GM18520 (cell line): ENCODE measurements around the gene FSTL4.

Experiments
- ATAC-seq: cut with Tn5 transposase; IDR thresholded peaks from one replicate; pipeline ENCODE4 v1.9.1; 2021; ENCODE audit not compliant: unreplicated experiment

FSTL4 gene

DNA sequence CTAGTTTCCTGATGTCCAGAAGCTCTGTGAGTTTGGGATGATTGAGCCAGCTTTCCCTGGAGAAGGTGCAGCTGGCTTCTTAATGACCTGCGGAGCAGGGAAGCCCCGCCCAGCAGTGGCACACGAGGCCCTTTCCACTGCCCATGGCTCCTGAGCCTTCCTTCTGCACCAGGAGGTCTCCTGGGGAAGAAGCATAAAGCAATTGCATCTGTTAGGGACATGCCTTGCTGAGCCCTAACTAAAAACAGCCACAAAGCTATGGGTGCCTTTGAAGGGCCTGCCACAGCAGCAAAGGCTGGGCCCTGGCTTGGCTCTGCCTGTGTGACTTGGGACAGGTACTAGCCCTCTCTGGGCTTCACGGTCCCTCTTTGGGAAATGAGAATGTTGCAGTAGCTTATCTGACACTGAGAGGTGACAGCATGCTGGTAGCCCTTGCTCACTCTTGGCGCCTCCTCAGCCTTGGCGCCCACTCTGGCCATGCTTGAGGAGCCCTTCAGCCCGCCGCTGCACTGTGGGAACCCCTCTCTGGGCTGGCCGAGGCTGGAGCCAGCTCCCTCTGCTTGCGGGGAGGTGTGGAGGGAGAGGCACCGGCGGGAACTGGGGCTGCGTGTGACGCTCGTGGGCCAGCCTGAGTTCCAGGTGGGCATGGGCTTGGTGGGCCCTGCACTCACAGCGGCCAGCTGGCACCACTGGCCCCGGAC is 218.4 kb downstream of the FSTL4 start:
- ATAC-seq = no peak

DNA sequence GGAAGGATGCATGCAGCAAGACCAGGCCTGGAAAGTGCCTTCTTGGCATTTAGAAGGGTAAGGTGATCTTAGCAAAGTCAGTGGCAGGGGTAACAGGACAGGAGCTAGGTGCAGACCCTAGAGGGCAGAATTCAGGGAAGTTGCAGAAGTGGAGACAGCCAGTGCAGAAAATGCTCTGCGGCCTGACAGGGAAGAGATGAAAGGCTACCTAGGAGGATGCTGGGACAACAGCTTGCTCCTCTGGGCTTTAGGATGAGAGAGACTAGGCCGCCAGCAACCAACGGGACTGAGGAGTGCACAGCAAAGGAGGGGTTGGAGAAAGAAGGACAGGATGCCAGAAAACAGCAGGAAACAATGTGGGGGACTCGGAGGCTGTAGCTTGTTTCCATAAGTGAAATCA is 219.9 kb downstream of the FSTL4 start:
- ATAC-seq = no peak

DNA sequence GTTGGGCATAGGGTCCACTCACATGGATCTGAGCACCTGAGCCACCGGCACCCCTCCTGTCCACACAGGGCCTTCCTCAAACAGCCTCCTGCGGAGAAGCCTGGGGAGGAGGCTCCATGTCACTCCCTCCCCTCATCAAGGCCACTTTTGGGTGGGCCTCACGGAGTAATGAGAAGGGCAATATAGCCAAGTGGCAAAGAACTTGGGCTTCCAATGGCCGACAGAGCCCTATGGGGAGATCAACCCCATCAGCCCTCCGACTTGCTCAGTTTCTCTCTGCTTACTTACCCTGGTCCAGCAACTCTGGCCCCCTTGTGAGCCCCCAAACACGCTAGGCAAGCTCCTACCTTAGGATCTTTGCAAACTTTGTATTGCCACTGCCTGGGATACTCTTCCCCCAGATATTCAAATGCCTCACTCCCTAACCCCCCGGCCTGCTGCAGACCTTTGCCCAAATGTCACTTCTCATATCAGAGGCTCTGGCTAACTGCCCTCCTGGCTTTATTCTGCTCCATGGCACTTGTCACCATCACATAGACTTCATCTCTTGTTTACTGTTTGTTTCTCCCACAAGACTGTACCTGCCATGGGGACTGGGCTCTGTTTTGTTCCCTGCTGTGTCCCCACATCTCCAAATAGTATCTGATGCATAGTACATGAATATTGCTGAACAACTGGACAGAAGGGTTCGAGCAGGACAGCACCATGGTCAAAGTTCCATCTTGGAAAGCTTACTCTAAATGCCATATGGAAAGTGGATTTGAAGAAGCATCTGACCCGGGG is 220.8 kb downstream of the FSTL4 start:
- ATAC-seq = no peak

DNA sequence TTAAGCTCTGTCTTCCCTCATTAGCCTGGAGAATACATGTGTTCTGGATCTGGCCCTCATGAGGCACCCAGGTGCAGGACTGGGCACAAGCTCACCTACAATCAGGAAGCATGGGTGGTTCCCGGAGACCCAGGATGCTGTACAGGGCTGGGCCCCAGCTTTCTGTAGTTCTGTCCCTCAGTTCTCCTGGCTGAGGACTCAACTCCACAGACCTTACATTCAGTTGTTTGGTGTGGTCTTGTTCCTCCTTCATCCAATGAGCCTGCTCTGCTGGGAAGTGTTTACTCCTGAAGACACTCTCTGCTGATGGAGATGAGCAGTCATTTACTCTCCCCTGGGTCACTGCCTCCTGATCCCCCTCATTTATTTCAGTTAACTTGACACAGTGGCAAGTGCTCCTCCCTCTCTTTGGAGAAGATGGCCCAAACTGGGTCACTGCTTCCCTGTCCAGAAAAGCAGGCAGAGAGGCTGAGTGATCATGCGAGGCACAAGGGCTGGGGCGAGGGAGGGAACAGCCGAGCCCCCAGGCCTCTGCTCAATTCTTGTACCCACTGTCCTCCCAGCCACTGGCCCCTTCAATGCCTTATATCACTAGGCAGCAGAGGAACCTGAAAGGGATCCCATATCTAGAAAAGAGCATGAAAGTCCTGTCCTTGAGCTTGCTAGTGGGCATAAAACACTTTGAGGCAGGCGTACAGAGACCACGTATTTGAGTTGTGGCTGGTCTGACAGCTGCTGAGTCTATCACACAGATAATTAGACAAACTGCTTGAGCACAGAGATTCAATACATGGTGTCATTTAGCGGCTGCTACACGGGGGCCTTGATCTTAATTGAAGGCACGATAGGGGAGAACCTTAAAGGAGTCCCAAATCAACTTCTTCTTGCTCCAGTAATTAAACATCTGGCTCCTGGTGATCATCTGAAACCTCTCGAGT is 221.7 kb downstream of the FSTL4 start:
- ATAC-seq = no peak

DNA sequence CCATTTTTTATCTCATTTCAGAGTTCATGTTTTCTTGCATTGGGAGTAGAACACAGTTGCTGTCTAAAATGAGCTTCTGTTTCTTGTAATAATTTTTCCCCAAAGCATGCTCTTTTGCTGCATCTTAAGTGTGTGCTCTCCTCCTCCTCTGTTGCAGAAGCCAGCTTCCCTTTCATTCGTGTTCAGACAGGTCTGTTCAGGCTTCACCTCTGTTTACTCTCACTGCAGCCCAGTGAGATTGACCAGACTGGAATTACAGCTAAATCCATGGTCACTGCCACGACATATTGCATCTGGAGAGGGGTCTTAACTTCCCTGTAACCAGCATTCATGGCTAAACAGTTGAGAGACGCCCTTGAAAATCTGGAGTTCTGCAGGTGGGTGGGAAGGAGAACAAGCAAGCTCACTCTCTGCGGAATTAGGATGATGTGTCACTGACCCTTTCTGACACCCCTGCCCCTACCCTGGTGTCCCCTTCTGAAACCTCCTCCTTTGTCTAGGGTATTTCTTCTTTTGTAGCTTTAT is 223.2 kb downstream of the FSTL4 start:
- ATAC-seq = no peak

GRCh38 chr5:133387621-133388020 is 224.7 kb downstream of the FSTL4 start:
- no peak for ATAC-seq

DNA sequence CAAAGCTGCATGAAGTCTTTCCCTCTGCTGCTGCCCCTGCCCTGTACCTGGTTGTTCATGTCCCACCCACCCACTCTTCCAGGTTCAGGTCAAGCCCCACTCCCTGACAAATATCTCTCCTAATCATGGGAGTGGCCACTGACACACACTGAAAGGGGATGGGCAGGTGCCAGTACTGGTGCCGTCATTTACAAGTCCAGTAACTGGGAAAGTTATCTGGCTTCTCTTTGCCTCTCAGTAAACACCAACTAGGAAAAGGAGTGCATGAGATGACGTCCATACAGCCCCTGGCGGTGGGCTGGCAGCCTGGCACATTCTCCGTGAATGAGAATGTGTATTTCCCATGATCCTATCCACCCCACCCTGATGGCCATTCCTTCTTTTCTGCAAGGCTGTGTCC is 225.2 kb downstream of the FSTL4 start:
- ATAC-seq = no peak

DNA sequence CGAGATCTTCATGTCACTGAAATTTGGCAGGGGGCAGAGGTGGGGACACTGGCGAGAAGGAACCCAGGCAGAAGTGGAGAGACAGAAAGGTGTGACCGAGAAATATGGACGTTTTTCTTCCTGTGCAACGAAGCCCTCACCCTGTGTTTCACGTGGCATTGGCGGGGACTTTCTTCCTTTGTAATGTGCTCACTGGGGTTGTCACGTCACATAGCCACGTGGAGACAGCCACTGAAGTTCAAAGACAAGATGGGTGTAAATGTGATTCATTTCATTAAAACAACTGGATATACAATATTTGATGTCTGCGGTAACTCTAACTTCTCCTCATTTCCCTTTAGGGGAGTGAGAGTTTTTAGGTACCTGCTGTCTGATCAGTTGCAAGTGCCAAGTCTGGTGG is 225.7 kb downstream of the FSTL4 start:
- ATAC-seq = no peak

DNA sequence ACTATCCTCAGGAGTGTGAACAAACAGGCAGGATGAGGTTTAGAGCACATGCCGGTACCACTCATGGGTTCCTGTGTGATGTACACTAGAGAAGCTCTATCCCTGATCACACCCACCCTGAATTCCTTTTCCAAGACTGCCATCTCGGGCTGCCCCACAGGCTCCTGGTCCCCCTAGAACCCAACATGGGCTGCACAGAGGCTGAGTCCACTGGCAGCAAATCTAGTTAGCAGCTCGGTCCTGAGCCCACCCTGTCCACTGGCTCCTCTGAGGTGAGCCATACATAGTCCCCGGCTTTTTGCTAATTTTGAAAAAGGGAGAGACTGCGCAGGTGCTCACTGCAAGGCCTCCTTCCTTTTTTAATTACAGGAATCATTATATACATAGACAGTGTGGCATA is 227.0 kb downstream of the FSTL4 start:
- ATAC-seq = no peak

DNA sequence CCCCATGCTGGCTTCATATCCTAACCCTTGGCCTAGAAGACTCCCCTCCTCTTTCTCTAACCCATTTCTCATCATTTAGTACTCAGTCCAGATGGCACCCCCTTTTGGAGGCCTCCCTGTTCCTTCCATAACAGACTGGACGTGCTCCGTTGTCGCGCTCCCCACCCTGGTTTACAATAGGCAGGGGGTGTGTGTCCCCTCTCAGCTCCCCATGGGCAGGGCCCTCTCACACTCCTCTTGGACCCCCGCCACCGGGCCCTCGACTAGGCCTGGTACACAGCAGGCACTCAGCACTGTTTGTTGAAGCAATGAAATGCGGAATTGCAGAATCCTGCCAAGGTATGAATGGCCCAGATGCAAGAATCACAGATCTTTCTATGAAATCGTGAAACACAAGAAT is 227.4 kb downstream of the FSTL4 start:
- no peak for ATAC-seq

- no peak for ATAC-seq
These were observed 228.1 kb downstream of the FSTL4 start for GRCh38 chr5:133384120-133384855.

DNA sequence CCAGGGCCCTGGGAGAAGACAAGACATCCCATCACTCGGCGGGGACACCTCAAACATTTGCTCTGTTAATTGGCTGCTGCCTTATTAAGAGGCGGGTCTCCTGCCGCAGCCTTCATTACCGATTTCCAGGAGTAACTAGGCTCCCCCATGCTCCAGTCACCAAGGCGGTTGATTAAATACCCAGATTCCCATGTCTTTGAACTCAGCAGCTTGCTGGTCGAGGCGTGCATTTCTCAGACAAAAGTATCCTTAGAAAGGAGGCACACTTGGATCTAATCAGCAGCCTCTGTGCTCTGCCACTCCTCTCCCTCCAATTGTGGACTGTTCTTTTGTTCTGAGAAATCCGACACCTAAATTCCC is 228.8 kb downstream of the FSTL4 start:
- no peak for ATAC-seq

DNA sequence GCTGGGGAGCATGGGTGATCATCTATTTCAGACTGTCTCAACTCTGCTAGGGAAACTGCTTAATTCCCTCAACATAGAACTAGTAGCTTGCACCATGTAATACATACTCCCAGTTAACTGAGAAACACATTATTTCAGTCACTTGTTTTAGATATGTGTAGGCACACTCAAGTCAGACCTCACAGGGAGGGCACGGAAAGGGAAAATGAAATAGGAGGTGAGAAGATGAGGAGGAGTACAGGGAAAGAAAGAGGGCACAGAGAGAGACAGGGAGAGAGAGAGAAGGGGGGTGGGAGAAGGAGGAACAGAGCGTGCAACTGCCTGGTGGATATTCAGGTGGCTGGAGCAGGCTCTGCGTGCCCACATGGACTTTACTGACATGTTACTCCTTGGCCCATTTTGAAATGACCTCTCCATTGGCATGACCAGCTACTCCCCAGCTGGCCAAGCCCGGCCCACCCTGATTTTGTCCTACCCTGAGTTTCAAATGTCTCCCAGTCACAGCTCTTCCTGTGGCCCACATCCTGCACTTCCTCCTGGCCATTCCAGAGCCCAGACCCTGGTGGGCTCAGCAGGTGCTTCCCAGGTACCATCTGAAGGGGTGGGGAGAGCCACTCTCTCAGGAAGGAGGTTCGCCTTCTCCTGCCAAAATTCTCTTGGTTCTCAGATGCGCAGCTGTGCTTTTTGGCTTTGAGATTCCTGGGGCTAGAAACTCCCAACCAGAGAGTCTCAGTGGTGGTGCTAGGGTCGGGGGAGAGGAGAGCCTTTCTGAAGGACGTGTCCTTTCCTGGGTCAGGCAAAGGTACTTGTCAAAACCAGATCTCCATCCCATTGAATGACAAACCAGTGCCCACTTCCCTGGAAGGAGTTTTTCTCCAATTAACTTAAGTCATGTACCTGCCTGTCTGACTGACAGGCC is 229.4 kb downstream of the FSTL4 start:
- no peak for ATAC-seq

DNA sequence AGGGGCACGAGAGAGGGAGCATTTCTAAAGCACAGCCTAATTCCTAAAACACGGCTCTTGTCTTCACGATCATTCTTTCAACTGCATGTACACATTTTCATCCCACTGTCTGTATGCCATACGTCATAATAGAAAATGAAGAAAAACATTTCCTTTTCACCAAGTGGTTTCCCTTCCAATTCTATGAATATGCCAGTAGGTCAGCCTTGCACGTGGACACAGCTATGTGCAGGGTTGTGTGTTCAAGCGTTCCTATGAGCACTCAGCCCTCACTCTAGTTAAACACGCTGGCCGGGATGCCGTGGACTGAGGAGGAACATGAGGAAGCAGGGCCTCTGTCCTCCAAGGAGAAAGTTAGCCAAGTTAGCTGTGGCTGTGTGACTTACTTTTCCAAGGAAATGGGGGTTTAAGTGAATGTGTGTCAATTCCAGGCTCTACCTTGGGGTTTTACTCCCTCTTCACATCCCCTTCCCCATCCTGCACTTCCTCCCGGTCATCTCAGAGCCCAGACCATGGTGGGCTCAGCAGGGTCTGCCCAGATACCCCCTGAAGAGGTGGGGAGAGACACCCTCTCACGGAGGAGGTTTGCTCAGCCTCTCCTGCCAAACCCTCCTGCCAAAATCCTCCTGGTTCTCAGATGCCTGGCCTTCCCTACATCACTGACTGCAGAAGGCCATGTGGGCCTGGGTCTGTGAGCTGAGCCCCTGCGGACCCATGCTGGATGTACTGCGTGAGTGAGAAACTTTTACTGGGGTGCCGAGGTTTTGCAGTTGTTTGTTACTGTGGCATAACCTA is 230.6 kb downstream of the FSTL4 start:
- no peak for ATAC-seq

DNA sequence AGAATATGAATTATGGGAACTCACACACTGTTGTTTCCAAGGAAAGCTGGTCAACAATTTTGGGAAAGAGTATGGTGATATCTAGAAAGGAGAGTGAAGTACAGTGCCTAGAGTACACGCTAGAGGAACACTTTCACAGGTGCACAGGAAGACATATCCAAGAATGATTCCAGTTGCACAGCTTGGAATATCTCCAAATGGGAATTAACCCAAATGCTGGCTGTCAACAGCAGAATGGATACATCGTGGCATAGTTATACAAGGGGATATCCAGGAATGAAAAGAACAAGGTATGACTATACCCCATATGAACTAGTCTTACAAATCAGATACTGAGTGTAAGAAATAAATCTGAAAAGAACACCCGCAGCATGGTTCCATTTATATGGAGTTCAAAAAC is 231.3 kb downstream of the FSTL4 start:
- ATAC-seq = no peak

DNA sequence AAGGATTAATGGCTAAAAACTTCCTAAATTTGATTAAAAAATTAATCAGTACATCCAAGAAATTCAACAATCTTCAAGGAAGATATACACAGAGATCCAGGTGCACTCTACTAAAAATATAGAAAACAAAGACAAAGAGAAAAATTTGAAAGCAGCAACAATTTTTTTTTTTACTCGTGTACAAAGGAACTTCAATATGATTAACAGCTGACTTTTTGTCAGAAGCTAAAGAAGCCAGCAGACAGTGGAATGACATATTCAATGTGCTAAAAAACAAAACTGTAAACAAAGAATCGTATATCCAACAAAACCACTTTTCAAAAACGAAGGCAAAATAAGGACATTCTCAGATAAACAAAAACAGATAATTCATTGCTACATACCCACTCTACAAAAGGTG is 234.6 kb downstream of the FSTL4 start:
- ATAC-seq = no peak

GRCh38 chr5:133376986-133377385 is 235.4 kb downstream of the FSTL4 start:
- ATAC-seq = no peak

- ATAC-seq = no peak
These were observed 239.0 kb downstream of the FSTL4 start for GRCh38 chr5:133373121-133373870.
